GM23338 (cell line): ENCODE results near the gene CHAT. TPM values are rescaled to one million over a fixed set of nuclear protein-coding genes. Genes with fewer than 3 reads are reported as not detected.

Source experiments
- ATAC-seq: fragments of 200-7000 bp; cut with Tn5 transposase; 3 replicates; pipeline ENCODE4 v1.9.1; 2020
- DNase-seq: peaks from one replicate; pipeline ENCODE4 v3.0.0-alpha.2; 2015; ENCODE audit warnings: low spot score
- H2AFZ ChIP-seq: fragments of 200-600 bp; sonication (generic); 2 replicates; pipeline ENCODE4 v1.8.0; 2016; ENCODE audit warnings: antibody characterized with exemption, mild to moderate bottlenecking, moderate library complexity
- H3F3A ChIP-seq: fragments of 200-600 bp; sonication (generic); replicated peaks from 2 replicates; pipeline ENCODE4 v1.8.0; 2017; ENCODE audit warnings: antibody characterized with exemption, mixed run types, low read depth
- H3K27ac ChIP-seq: fragments of 200-600 bp; sonication (generic); 2 replicates; pipeline ENCODE4 v1.6.1; 2016; ENCODE audit warnings: low read depth
- H3K27me3 ChIP-seq: fragments of 200-600 bp; sonication (generic); 2 replicates; pipeline ENCODE4 v1.8.0; 2016; ENCODE audit warnings: mild to moderate bottlenecking, mixed run types, moderate library complexity; ENCODE audit not compliant: insufficient read depth
- H3K36me3 ChIP-seq: fragments of 200-600 bp; sonication (generic); 2 replicates; pipeline ENCODE4 v1.8.0; 2016; ENCODE audit warnings: mild to moderate bottlenecking; ENCODE audit not compliant: insufficient read depth
- H3K4me1 ChIP-seq: fragments of 200-600 bp; sonication (generic); 2 replicates; pipeline ENCODE4 v1.8.0; 2016; ENCODE audit warnings: mild to moderate bottlenecking, moderate library complexity; ENCODE audit not compliant: insufficient read depth
- H3K4me2 ChIP-seq: fragments of 200-600 bp; sonication (generic); 2 replicates; pipeline ENCODE4 v1.7.1; 2017; ENCODE audit warnings: mixed run types
- H3K4me3 ChIP-seq: fragments of 200-600 bp; sonication (generic); 2 replicates; pipeline ENCODE4 v1.6.1; 2016; ENCODE audit warnings: mixed run types
- H3K79me2 ChIP-seq: fragments of 200-600 bp; sonication (generic); replicated peaks from 2 replicates; pipeline ENCODE4 v1.8.0; 2017; ENCODE audit warnings: mild to moderate bottlenecking; ENCODE audit not compliant: insufficient read depth
- H3K9me2 ChIP-seq: fragments of 200-600 bp; sonication (generic); 2 replicates; pipeline ENCODE4 v1.8.0; 2017; ENCODE audit not compliant: insufficient read depth
- H4K20me1 ChIP-seq: fragments of 200-600 bp; sonication (generic); replicated peaks from 2 replicates; pipeline ENCODE4 v1.8.0; 2017; ENCODE audit warnings: mild to moderate bottlenecking; ENCODE audit not compliant: insufficient read depth
- H3K27ac Mint-ChIP-seq: 2 replicates; pipeline ENCODE4 v1.8.0; 2020; ENCODE audit warnings: inconsistent platforms, mild to moderate bottlenecking, moderate library complexity, mixed read lengths
- H3K27me3 Mint-ChIP-seq: 3 replicates; pipeline ENCODE4 v1.8.0; 2022; ENCODE audit warnings: low read depth, mild to moderate bottlenecking, moderate library complexity, mixed read lengths, inconsistent platforms; ENCODE audit not compliant: insufficient read depth, poor library complexity
- H3K36me3 Mint-ChIP-seq: 3 replicates; pipeline ENCODE4 v1.8.0; 2021; ENCODE audit warnings: low read depth, mild to moderate bottlenecking, inconsistent platforms, moderate library complexity, mixed read lengths
- H3K4me1 Mint-ChIP-seq: 3 replicates; pipeline ENCODE4 v1.8.0; 2020; ENCODE audit warnings: mild to moderate bottlenecking, inconsistent platforms, mixed read lengths
- H3K4me3 Mint-ChIP-seq: 3 replicates; pipeline ENCODE4 v1.8.0; 2021; ENCODE audit warnings: moderate library complexity, mild to moderate bottlenecking, inconsistent platforms, mixed read lengths
- H3K9me3 Mint-ChIP-seq: 3 replicates; pipeline ENCODE4 v1.8.0; 2020; ENCODE audit warnings: moderate library complexity, mild to moderate bottlenecking, inconsistent platforms, mixed read lengths
- CREB1 ChIP-seq: fragments of 250-450 bp; sonication (Bioruptor Pico); IDR thresholded peaks from 2 replicates; pipeline ENCODE4 v1.5.0; 2020; ENCODE audit warnings: low read depth, mild to moderate bottlenecking, moderate library complexity
- EZH2 ChIP-seq: fragments of 200-600 bp; sonication (generic); IDR thresholded peaks from one replicate; pipeline ENCODE4 v1.8.0; 2017; ENCODE audit warnings: antibody characterized with exemption, mild to moderate bottlenecking, low read depth; ENCODE audit not compliant: unreplicated experiment
- EZH2phosphoT487 ChIP-seq: fragments of 200-600 bp; sonication (generic); IDR thresholded peaks from one replicate; pipeline ENCODE4 v1.8.1; 2018; ENCODE audit warnings: antibody characterized with exemption; ENCODE audit not compliant: unreplicated experiment
- JUNB ChIP-seq: IDR thresholded peaks from one replicate; pipeline ENCODE4 v1.6.1; 2016; ENCODE audit warnings: antibody characterized with exemption; ENCODE audit not compliant: unreplicated experiment
- NANOG ChIP-seq: IDR thresholded peaks from 2 replicates; pipeline ENCODE4 v1.6.1; 2016; ENCODE audit warnings: antibody characterized with exemption, borderline replicate concordance
- POLR2AphosphoS5 ChIP-seq: IDR thresholded peaks from 2 replicates; pipeline ENCODE4 v1.6.1; 2016; ENCODE audit warnings: antibody characterized with exemption, low read depth
- STAT1 ChIP-seq: IDR thresholded peaks from one replicate; pipeline ENCODE4 v1.6.1; 2016; ENCODE audit warnings: antibody characterized with exemption; ENCODE audit not compliant: unreplicated experiment
- ZNF114 ChIP-seq: fragments of 250-450 bp; sonication (Bioruptor Pico); IDR thresholded peaks from 2 replicates; pipeline ENCODE4 v1.5.0; 2020; ENCODE audit warnings: mild to moderate bottlenecking, moderate library complexity
- ZNF331 ChIP-seq: fragments of 250-450 bp; sonication (Bioruptor Pico); IDR thresholded peaks from 2 replicates; pipeline ENCODE4 v1.5.0; 2020; ENCODE audit warnings: low read depth, mild to moderate bottlenecking, moderate library complexity
- polyA plus RNA-seq: library from polyadenylated mRNA; unstranded; fragments of >200 nt; fragmentation: Nextera tagmentation; extraction: Ambion mirVana; gene quantifications from 2 replicates; pipeline ENCODE4 v1.2.1, GENCODE V29; 2016
- total RNA-seq: library from RNA; depleted of rRNA; stranded (reverse); fragments of >200 nt; shearing (Covaris generic); gene quantifications from 2 replicates; pipeline ENCODE4 v1.2.3, GENCODE V29; 2014
- TF ChIP-seq, protein P1 (sequence below), 2 experiments: fragments of 200-600 bp in 1 of 2; sonication (generic) in 1 of 2; conservative IDR thresholded peaks; 2 replicates each; pipeline versions ENCODE4 v1.5.1 to v1.6.1; 2016 to 2017; ENCODE audit warnings: antibody characterized with exemption in 2 of 2, low read depth in 2 of 2, mild to moderate bottlenecking in 2 of 2, moderate library complexity in 1 of 2
- TF ChIP-seq, protein P2 (sequence below): IDR thresholded peaks from one replicate; pipeline ENCODE4 v1.6.1; 2018; ENCODE audit warnings: antibody characterized with exemption; ENCODE audit not compliant: unreplicated experiment

Gene CHAT
- total and polyA plus RNA-seq, 2 experiments from 2014 or later = not detected

DNA sequence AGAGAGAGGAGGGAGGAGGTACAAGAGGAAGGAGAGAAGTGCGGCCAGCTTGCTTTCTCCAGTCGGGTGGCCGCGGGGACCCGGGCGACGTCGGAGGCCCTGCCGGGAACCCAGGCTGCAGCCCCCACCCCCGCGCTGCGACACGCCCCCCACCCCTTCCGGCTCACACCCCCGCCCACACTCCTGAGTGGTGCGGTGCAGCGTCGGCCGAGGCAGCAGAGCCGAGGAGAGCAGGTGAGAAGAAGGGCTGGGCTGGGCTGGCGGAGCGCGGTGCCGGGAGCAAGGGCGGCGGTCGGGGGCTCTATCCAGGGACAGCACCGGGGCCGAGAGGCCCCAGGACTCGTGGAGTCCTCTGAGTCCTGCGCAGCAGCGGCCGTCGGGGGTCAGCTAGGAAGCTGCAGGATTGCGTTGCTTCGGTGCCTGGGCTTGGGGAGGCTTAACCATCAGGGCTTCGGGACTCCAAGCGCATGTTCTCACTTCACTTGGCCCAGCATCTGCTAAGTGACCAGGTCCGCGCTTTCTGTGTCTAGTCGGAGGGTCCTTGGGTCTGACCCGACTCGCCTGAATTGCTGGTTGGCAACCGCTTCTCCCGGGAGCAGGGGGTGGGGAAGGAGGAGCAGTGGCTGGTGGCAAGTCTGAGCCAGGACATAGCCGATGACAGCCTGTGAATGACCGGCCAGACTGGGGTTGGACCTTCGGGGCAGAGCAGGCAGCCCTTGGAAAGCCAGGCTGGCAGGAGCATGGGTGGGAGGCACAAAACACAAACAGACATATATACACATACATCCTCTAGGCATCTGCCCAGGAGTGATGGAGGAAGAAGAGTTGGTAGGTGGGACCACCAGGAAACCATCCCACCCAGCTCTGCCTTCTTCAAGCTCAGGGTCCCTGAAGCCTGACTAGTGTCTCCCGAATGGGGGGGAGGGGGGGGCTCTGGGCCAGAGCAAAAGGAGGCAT lies 683 bp downstream of the CHAT start (continued):
- TF ChIP-seq EZH2phosphoT487 (peak; percentile 79), EZH2 (peak; percentile 96), CREB1 (CRISPR knock-in tag) (no peak), ZNF331 (CRISPR knock-in tag) (no peak), ZNF114 (CRISPR knock-in tag) (no peak), POLR2AphosphoS5 (no peak), JUNB (no peak), NANOG (no peak), STAT1 (no peak)
- TF ChIP-seq, protein P1, sequence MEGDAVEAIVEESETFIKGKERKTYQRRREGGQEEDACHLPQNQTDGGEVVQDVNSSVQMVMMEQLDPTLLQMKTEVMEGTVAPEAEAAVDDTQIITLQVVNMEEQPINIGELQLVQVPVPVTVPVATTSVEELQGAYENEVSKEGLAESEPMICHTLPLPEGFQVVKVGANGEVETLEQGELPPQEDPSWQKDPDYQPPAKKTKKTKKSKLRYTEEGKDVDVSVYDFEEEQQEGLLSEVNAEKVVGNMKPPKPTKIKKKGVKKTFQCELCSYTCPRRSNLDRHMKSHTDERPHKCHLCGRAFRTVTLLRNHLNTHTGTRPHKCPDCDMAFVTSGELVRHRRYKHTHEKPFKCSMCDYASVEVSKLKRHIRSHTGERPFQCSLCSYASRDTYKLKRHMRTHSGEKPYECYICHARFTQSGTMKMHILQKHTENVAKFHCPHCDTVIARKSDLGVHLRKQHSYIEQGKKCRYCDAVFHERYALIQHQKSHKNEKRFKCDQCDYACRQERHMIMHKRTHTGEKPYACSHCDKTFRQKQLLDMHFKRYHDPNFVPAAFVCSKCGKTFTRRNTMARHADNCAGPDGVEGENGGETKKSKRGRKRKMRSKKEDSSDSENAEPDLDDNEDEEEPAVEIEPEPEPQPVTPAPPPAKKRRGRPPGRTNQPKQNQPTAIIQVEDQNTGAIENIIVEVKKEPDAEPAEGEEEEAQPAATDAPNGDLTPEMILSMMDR (conservative IDR thresholded peaks at IDR 0.05; ENCODE audit: low read depth in 2 of 2) = no peak
- TF ChIP-seq, protein P2, sequence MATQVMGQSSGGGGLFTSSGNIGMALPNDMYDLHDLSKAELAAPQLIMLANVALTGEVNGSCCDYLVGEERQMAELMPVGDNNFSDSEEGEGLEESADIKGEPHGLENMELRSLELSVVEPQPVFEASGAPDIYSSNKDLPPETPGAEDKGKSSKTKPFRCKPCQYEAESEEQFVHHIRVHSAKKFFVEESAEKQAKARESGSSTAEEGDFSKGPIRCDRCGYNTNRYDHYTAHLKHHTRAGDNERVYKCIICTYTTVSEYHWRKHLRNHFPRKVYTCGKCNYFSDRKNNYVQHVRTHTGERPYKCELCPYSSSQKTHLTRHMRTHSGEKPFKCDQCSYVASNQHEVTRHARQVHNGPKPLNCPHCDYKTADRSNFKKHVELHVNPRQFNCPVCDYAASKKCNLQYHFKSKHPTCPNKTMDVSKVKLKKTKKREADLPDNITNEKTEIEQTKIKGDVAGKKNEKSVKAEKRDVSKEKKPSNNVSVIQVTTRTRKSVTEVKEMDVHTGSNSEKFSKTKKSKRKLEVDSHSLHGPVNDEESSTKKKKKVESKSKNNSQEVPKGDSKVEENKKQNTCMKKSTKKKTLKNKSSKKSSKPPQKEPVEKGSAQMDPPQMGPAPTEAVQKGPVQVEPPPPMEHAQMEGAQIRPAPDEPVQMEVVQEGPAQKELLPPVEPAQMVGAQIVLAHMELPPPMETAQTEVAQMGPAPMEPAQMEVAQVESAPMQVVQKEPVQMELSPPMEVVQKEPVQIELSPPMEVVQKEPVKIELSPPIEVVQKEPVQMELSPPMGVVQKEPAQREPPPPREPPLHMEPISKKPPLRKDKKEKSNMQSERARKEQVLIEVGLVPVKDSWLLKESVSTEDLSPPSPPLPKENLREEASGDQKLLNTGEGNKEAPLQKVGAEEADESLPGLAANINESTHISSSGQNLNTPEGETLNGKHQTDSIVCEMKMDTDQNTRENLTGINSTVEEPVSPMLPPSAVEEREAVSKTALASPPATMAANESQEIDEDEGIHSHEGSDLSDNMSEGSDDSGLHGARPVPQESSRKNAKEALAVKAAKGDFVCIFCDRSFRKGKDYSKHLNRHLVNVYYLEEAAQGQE = no peak

DNA sequence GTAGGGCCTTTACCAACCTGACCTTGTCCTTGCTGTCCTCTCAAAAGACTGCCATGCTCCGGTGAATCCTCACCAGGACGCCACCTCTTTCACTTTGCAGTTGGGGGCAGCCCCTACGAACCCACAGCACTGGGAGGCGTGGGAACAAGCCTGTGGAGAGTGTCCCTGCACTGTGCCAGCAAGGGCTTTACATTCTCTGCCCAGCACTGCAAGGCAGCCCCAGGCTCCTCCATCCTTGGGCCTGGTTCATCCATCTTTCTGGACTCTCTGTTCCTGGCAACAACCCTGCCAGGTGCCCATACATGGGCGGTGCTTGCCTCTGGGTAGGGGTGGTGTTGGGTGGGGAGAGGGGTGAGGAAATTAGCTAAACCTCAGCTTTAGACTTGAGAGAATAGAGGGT lies 1.4 kb downstream of the CHAT start:
- H3K4me1 Mint-ChIP-seq = peaks cover 33% of the 10 kb centered on the region
- peaks cover 92% of the 10 kb centered on the region for H3K27me3 ChIP-seq
- peaks cover 15% of the 10 kb centered on the region; the same call in 2 of the 3 replicates for H3K9me3 Mint-ChIP-seq
- no peak for DNase-seq
- peaks cover 15% of the 10 kb centered on the region for H3K4me1 ChIP-seq
- H3K36me3 ChIP-seq = no peaks in the 10 kb centered on the region
- H2AFZ ChIP-seq = no peak overlapping the region
- H4K20me1 ChIP-seq = no peaks in the 10 kb centered on the region; the same call in none of the 2 replicates
- no peak overlapping the region for H3K4me2 ChIP-seq
- H3K9me2 ChIP-seq = no peaks in the 10 kb centered on the region
- H3K27ac Mint-ChIP-seq = no peak overlapping the region
- H3K4me3 Mint-ChIP-seq = no peak overlapping the region
- H3K79me2 ChIP-seq = no peaks in the 10 kb centered on the region
- no peaks in the 10 kb centered on the region for H3F3A ChIP-seq
- no peak overlapping the region for H3K4me3 ChIP-seq
- TF ChIP-seq EZH2 (peak; percentile 56), NANOG (no peak)
- peaks cover 90% of the 10 kb centered on the region for H3K27me3 Mint-ChIP-seq
- no peaks in the 10 kb centered on the region for H3K36me3 Mint-ChIP-seq
- no peak overlapping the region for H3K27ac ChIP-seq
- no peak for ATAC-seq
